ENCODE measurements around the gene MGP. TPM values are rescaled to one million over a fixed set of nuclear protein-coding genes. Genes with fewer than 3 reads are reported as not detected.

Gene MGP
- total RNA-seq, 1 experiment from 2014 or later = 4.8 TPM

DNA sequence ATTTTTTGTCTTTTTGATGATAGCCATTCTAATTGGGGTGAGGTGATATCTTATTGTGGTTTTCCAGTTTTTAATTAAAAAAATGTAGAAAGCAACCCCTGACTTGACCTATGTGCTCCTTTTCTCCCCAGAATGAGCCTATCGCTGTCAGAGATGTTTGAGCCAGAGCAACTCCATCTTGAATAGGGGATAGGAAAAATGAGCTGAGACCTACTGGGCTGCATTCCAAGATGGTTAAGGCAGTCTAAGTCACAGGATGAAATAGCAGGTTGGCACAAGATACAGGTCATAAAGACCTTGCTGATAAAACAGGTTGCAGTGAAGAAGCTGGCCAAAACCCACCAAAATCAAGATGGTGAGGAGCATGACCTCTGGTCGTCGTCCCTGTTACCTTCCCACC, 38.9 kb upstream of the MGP start:
- intact Hi-C loops (cut with micrococcal nuclease) = no loop called here
- ChIA-PET CTCF (no interaction called here), POLR2A (no interaction called here)
- Mint-ChIP-seq H3K4me3 (ENCODE audit: unreplicated experiment) (no peak overlapping the region), H3K4me1 (ENCODE audit: insufficient read depth, unreplicated experiment) (no peaks in the 10 kb centered on the region), H3K27me3 (ENCODE audit: insufficient read depth, unreplicated experiment) (no peaks in the 10 kb centered on the region), H3K36me3 (ENCODE audit: insufficient read depth, unreplicated experiment) (no peaks in the 10 kb centered on the region), H3K27ac (ENCODE audit: low read depth, unreplicated experiment) (no peak overlapping the region), H3K9me3 (ENCODE audit: unreplicated experiment) (no peaks in the 10 kb centered on the region)
- TF ChIP-seq CTCF (IDR thresholded peaks at IDR 0.05; ENCODE audit: unreplicated experiment) = no peak
- no peak for DNase-seq (ENCODE audit: unreplicated experiment)
- BruUV-seq (replicated peaks) = no TSS peak

DNA sequence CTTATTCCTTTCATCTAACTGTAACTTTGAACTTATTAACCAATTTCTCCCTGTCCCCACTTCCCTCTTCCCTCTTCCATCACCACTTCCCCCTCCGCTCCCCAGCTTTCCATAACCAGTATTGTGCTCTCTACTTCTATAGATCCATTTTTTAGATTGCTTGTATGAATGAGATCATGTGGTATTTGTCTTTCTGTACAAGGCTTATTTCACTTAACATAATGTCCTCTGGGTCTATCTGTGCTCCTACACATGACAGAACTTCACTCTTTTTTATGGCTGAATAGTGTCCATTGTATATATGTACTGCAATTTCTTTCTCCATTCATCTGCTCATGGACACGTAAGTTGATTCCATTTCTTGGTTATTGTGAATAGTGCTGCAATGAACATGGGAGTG, 38.3 kb upstream of the MGP start:
- BruUV-seq (replicated peaks) = no TSS peak
- Mint-ChIP-seq H3K4me1 (ENCODE audit: insufficient read depth, unreplicated experiment) (no peaks in the 10 kb centered on the region), H3K4me3 (ENCODE audit: unreplicated experiment) (no peak overlapping the region), H3K27me3 (ENCODE audit: insufficient read depth, unreplicated experiment) (no peaks in the 10 kb centered on the region), H3K9me3 (ENCODE audit: unreplicated experiment) (no peaks in the 10 kb centered on the region), H3K36me3 (ENCODE audit: insufficient read depth, unreplicated experiment) (no peaks in the 10 kb centered on the region), H3K27ac (ENCODE audit: low read depth, unreplicated experiment) (no peak overlapping the region)
- no peak for DNase-seq (ENCODE audit: unreplicated experiment)
- TF ChIP-seq CTCF (IDR thresholded peaks at IDR 0.05; ENCODE audit: unreplicated experiment) = no peak
- CTCF ChIA-PET = interaction anchor here (0.7 kb wide), 1 partner anchor 24 kb away, joined by 3 read pairs; no protein-coding TSS in a partner anchor
- intact Hi-C loops (cut with micrococcal nuclease) = no loop called here
- POLR2A ChIA-PET = no interaction called here

DNA sequence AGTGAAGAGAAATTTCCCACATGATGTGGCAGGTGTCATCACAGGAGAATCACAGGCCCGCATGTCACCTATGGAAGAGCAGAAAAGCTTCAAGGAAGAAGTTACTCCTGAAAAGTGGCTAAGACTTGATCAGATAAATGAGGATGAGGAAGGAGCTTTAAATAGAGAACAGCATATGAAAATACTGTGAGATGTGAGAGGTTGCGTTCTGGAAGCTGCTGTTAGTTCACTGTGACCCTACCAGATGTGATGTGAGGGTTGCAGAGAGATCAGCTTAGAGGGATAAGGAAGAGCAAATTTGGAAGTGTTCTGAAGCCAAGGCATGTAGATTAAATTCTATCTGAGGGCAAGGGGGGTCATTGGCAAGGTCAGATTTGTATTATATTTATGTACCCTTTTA, 35.6 kb upstream of the MGP start:
- Mint-ChIP-seq H3K27me3 (ENCODE audit: insufficient read depth, unreplicated experiment) (no peaks in the 10 kb centered on the region), H3K9me3 (ENCODE audit: unreplicated experiment) (no peaks in the 10 kb centered on the region), H3K4me3 (ENCODE audit: unreplicated experiment) (no peak overlapping the region), H3K4me1 (ENCODE audit: insufficient read depth, unreplicated experiment) (no peaks in the 10 kb centered on the region), H3K27ac (ENCODE audit: low read depth, unreplicated experiment) (no peak overlapping the region), H3K36me3 (ENCODE audit: insufficient read depth, unreplicated experiment) (no peaks in the 10 kb centered on the region)
- POLR2A ChIA-PET = interaction anchor here (0.5 to 0.6 kb wide), 2 partner anchors 68 to 124 kb away, joined by 3 read pairs; no protein-coding TSS in a partner anchor
- no peak for TF ChIP-seq CTCF (IDR thresholded peaks at IDR 0.05; ENCODE audit: unreplicated experiment)
- CTCF ChIA-PET = interaction anchor here (0.7 to 0.9 kb wide), 2 partner anchors 10 to 73 kb away, joined by 3 read pairs; no protein-coding TSS in a partner anchor
- intact Hi-C loops (cut with micrococcal nuclease) = no loop called here
- no peak for DNase-seq (ENCODE audit: unreplicated experiment)
- no TSS peak for BruUV-seq (replicated peaks)

GRCh38 chr12:14920475-14921126, 34.9 kb upstream of the MGP start:
- CTCF ChIA-PET = interaction anchor here (0.7 to 0.9 kb wide), 2 partner anchors 10 to 73 kb away, joined by 3 read pairs; no protein-coding TSS in a partner anchor
- no peaks in the 10 kb centered on the region for H3K36me3 Mint-ChIP-seq (ENCODE audit: insufficient read depth, unreplicated experiment)
- H3K4me1 Mint-ChIP-seq (ENCODE audit: insufficient read depth, unreplicated experiment) = no peaks in the 10 kb centered on the region
- no peak for DNase-seq (ENCODE audit: unreplicated experiment)
- intact Hi-C loops (cut with micrococcal nuclease) = no loop called here
- TF ChIP-seq CTCF (IDR thresholded peaks at IDR 0.05; ENCODE audit: unreplicated experiment) = no peak
- POLR2A ChIA-PET = interaction anchor here (0.6 kb wide), 1 partner anchor 125 kb away, joined by 3 read pairs; no protein-coding TSS in a partner anchor
- H3K27me3 Mint-ChIP-seq (ENCODE audit: insufficient read depth, unreplicated experiment) = no peaks in the 10 kb centered on the region
- H3K9me3 Mint-ChIP-seq (ENCODE audit: unreplicated experiment) = no peaks in the 10 kb centered on the region
- BruUV-seq (replicated peaks) = no TSS peak
- H3K27ac Mint-ChIP-seq (ENCODE audit: low read depth, unreplicated experiment) = no peak overlapping the region
- H3K4me3 Mint-ChIP-seq (ENCODE audit: unreplicated experiment) = no peak overlapping the region
